Colon (tissue), 2 donors: ENCODE results near the gene ISG20L2.

Experiments used
- FAIRE-seq: peaks from 2 replicates; lab custom pipeline; 2012; peaks lifted over from hg19 to GRCh38; lab: Jason Lieb, UNC
- donor health status: control.
- donor health status: control.

ISG20L2 gene

GRCh38 chr1:156752843-156753482 is 24.4 kb upstream of the ISG20L2 start:
- no peak for FAIRE-seq

- FAIRE-seq: no peak
Observed at GRCh38 chr1:156751757-156752481, 23.4 kb upstream of the ISG20L2 start.

- FAIRE-seq: no peak
Observed at GRCh38 chr1:156751451-156751756, 22.8 kb upstream of the ISG20L2 start, which contains the start of gene HDGF. TSS of gene HDGF (minus strand) at chr1:156751675. CDS start at chr1:156751429, 246 bp downstream.

- no peak for FAIRE-seq
Observed at GRCh38 chr1:156750711-156751450, 22.3 kb upstream of the ISG20L2 start.

GRCh38 chr1:156750191-156750672 is 21.7 kb upstream of the ISG20L2 start:
- FAIRE-seq: no peak

- FAIRE-seq: no peak
Observed at GRCh38 chr1:156749419-156750118, 21.0 kb upstream of the ISG20L2 start.

GRCh38 chr1:156748670-156749418 is 20.3 kb upstream of the ISG20L2 start:
- FAIRE-seq: no peak

GRCh38 chr1:156747742-156748669 is 19.4 kb upstream of the ISG20L2 start:
- FAIRE-seq: no peak

- FAIRE-seq: no peak
Observed at GRCh38 chr1:156746728-156747631, 18.4 kb upstream of the ISG20L2 start.

GRCh38 chr1:156746406-156746727 is 17.8 kb upstream of the ISG20L2 start:
- FAIRE-seq: no peak

- no peak for FAIRE-seq
Observed at GRCh38 chr1:156745881-156746280, 17.3 kb upstream of the ISG20L2 start.

GRCh38 chr1:156744786-156745419 is 16.3 kb upstream of the ISG20L2 start:
- no peak for FAIRE-seq

GRCh38 chr1:156744344-156744743 is 15.8 kb upstream of the ISG20L2 start:
- no peak for FAIRE-seq

GRCh38 chr1:156743367-156744302 is 15.1 kb upstream of the ISG20L2 start:
- no peak for FAIRE-seq

GRCh38 chr1:156742801-156743200 is 14.2 kb upstream of the ISG20L2 start:
- FAIRE-seq: no peak

- no peak for FAIRE-seq
Observed at GRCh38 chr1:156742017-156742416, 13.5 kb upstream of the ISG20L2 start.

GRCh38 chr1:156741481-156741983 is 13.0 kb upstream of the ISG20L2 start:
- FAIRE-seq: no peak
